ENCODE data around the gene MDM2.
"Not testable (repeated sequence)": the region's sequence is repeated elsewhere in the genome, so short reads cannot be mapped to it uniquely, and the experiment has no call there.

DNA sequence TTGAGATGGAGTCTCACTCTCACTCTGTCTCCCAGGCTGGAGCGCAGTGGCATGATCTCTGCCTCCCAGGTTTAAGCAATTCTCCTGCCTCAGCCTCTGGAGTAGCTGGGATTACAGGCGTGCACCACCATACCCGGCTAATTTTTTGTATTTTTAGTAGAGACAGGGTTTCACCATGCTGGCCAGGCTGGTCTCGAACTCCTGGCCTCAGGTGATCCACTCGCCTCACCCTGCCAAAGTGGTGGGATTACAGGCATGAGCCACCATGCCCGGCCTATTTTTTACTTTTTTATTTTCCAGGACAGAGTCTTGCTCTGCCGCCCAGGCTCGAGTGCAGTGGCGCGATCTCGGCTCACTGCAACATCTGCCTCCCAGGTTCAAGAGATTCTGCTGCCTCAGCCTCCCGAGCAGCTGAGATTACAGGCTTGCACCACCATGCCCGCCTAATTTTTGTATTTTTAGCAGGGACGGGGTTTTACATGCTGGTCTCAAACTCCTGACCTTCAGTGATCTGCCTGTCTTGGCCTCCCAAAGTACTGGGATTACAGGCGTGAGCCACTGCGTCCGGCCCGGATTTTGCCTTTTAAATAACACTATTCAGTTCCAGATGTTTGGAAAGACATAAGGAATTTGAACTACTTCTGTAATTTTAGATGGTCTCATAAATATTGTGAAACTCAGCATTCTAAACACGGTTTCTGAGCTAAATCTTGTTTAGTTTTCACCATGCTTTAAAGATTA lies 4.9 kb upstream of the MDM2 start:
- TF ChIP-seq POLR2AphosphoS5 (IDR thresholded peaks at IDR 0.05; ENCODE audit: low read depth, low read length); RAD21 (IDR thresholded peaks at IDR 0.05; ENCODE audit: low read length): not testable (repeated sequence)
- TF ChIP-seq, protein P1, sequence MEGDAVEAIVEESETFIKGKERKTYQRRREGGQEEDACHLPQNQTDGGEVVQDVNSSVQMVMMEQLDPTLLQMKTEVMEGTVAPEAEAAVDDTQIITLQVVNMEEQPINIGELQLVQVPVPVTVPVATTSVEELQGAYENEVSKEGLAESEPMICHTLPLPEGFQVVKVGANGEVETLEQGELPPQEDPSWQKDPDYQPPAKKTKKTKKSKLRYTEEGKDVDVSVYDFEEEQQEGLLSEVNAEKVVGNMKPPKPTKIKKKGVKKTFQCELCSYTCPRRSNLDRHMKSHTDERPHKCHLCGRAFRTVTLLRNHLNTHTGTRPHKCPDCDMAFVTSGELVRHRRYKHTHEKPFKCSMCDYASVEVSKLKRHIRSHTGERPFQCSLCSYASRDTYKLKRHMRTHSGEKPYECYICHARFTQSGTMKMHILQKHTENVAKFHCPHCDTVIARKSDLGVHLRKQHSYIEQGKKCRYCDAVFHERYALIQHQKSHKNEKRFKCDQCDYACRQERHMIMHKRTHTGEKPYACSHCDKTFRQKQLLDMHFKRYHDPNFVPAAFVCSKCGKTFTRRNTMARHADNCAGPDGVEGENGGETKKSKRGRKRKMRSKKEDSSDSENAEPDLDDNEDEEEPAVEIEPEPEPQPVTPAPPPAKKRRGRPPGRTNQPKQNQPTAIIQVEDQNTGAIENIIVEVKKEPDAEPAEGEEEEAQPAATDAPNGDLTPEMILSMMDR (IDR thresholded peaks at IDR 0.05) = not testable (repeated sequence)
- TF ChIP-seq, protein P2, sequence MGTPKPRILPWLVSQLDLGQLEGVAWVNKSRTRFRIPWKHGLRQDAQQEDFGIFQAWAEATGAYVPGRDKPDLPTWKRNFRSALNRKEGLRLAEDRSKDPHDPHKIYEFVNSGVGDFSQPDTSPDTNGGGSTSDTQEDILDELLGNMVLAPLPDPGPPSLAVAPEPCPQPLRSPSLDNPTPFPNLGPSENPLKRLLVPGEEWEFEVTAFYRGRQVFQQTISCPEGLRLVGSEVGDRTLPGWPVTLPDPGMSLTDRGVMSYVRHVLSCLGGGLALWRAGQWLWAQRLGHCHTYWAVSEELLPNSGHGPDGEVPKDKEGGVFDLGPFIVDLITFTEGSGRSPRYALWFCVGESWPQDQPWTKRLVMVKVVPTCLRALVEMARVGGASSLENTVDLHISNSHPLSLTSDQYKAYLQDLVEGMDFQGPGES (IDR thresholded peaks at IDR 0.05; ENCODE audit: low read depth, low read length) = not testable (repeated sequence)

Data from SK-N-SH (cell line).